Epithelial cell of proximal tubule (primary cell): Measurements from ENCODE around the gene DMRT3. TPM values are rescaled to one million over a fixed set of nuclear protein-coding genes. Genes with fewer than 3 reads are reported as not detected.

ENCODE experiments used
- DNase-seq: peaks from one replicate; pipeline ENCODE4 v3.0.0-alpha.2; 2011; ENCODE audit warnings: low read depth
- H3K4me3 ChIP-seq: 2 replicates; pipeline ENCODE4 v1.5.1; 2011; ENCODE audit warnings: low read depth, mild to moderate bottlenecking, low read length
- CTCF ChIP-seq: conservative IDR thresholded peaks from 2 replicates; pipeline ENCODE4 v1.5.1; 2012; ENCODE audit warnings: low read depth, mild to moderate bottlenecking, low read length
- total RNA-seq: library from RNA; depleted of rRNA; stranded (reverse); fragments of >200 nt; gene quantifications from 2 replicates; pipeline ENCODE4 v1.2.3, GENCODE V29; 2015

DMRT3 gene
- total RNA-seq, 1 donor from 2014 or later = 0.29 TPM

DNA sequence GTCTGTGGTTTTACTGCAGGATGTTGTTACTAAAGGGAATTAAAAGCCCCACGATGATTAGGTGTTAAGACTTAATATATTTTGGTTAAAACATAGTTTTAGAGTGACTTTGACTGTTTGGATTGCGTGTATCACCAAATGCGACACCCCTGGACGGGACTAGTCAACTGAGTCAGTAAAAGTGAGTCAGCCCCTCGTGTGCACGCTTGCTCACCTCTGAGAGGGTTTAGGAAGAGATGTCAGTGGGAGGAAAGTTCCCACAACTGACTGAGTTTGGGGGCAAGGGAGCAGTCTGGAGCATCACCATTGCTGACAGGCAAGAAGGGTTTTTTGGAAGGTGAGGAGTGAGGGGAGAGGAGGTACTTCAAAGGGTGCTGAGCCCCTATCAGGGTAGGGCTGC lies 14.4 kb upstream of the DMRT3 start:
- TF ChIP-seq CTCF = no peak
- H3K4me3 ChIP-seq = no peak overlapping the region
- peak; percentile 20 for DNase-seq

- DNase-seq = no peak
- no peak for TF ChIP-seq CTCF
- no peak overlapping the region for H3K4me3 ChIP-seq
These were observed 11.0 kb upstream of the DMRT3 start for GRCh38 chr9:965497-965896.

GRCh38 chr9:966870-967269 lies 9.6 kb upstream of the DMRT3 start:
- TF ChIP-seq CTCF = no peak
- no peak overlapping the region for H3K4me3 ChIP-seq
- DNase-seq = no peak

GRCh38 chr9:967436-967835 lies 9.0 kb upstream of the DMRT3 start:
- no peak for DNase-seq
- TF ChIP-seq CTCF = no peak
- no peak overlapping the region for H3K4me3 ChIP-seq

DNA sequence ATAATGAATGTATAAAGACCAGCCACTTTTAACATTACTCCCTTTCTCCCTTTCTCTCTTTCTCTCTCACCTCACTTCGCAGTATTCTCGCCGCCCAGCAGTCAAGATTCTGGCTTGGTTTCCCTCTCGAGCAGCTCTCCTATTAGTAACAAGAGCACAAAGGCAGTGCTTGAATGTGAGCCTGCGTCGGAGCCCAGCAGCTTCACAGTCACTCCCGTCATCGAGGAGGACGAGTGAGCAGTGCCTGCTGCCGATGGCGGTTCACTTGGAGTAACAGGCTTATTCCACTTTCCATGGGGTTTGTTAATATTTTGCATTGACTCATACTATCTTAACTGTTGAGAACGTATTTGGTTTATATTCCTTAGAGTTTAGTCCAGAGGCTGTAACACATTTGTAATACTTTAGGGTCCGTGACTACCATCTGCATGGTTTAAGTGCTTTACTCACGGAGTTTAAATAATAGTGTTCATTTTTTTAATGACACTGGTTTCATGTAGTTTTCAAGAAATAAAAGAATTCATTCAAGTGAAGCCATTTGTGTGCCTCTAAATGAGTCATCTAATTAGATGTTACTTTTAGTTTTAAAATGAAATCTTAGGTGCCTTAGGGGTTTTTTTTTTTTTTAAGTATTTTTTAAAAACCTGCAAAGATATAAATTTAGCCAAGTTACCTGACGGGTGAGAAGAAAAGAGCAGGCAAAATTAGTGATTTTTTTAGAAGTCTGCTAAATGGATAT lies 8.4 kb upstream of the DMRT3 start:
- no peak for DNase-seq
- TF ChIP-seq CTCF = no peak
- H3K4me3 ChIP-seq = peak overlapping the region; percentile 16

- TF ChIP-seq CTCF = no peak
- H3K4me3 ChIP-seq = no peak overlapping the region
- DNase-seq = no peak
These were observed 6.9 kb upstream of the DMRT3 start for GRCh38 chr9:969310-970150.
